ENCODE data around the gene ATP8B3. TPM values are rescaled to one million over a fixed set of nuclear protein-coding genes. Genes with fewer than 3 reads are reported as not detected.
A peak's percentile ranks its signal among the peaks of the same experiment; 100 is the strongest.

ATP8B3 gene
- total RNA-seq, 1 donor from 2014 or later, result 2.9 TPM

DNA sequence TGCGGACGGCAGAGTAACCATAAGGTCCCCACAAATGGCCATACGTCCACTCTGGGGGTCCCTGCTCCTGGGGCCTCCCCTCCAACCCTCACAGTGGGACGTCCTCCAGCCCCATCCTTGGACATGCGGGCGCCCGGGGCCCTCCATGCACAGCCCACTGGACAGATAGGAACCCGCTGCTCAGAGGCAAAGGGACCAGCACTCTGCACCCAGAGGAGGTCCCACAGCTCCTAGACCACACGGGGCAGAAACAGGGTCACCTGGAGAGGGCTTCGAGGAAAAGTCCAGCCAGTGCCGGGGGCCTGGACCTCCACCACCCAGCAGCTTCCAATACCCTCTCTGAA, 25.1 kb upstream of the ATP8B3 start:
- no peak for DNase-seq (ENCODE audit: low spot score)

DNA sequence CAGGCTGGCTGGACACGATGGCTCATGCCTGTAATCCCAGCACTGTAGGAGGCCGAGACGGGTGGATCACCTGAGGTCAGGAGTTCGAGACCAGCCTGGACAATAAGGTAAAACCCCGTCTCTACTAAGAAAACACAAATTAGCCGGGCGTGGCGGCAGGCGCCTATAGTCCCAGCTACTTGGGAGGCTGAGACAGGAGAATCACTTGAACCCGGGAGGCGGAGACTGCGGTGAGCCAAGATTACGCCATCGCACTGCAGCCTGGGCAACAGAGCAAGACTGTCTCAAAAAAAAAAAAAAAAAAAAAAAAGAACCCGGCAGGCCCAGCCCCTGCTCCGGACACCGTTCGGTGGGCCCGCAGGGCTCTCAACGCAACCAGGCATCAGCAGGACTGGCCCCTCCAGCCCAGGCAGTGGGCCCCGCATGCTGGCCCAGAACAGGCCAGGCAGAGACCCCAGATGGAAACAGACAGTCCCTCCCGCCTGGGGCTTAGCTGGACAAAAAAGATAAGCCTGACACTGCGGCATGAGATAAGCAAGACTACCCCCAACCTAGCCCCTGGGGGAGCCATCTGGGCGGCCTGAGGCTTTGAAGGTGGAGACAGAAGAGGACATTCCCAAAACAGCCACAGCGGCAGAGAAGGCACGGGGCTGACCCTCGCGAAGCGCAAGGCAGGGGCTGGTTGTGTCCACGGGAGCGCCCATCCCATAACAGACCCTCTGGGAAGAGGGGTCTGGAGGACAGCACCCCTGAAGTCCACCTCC, 24.6 kb upstream of the ATP8B3 start:
- DNase-seq (ENCODE audit: low spot score), result no peak

DNA sequence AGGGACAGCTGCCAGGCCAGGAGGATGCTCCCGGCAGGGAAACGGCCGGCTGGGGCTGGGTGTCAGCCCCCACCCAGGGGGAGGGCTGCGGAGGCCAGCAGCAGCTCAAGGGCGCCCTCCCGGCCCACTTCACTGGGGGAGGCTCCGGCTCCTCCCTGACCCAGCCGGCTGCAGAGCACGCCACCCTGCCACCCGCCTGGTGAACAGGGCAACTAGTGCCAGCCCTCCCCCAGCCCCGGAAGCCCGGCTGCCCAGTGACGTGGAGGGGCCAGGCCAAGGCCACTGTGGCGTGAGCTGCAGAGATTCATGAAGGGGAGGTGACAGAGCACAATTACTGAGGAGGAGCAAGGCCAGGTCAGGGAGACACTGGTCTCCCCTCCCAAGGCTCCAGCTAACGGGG, 21.5 kb upstream of the ATP8B3 start:
- no peak for DNase-seq (ENCODE audit: low spot score)

DNA sequence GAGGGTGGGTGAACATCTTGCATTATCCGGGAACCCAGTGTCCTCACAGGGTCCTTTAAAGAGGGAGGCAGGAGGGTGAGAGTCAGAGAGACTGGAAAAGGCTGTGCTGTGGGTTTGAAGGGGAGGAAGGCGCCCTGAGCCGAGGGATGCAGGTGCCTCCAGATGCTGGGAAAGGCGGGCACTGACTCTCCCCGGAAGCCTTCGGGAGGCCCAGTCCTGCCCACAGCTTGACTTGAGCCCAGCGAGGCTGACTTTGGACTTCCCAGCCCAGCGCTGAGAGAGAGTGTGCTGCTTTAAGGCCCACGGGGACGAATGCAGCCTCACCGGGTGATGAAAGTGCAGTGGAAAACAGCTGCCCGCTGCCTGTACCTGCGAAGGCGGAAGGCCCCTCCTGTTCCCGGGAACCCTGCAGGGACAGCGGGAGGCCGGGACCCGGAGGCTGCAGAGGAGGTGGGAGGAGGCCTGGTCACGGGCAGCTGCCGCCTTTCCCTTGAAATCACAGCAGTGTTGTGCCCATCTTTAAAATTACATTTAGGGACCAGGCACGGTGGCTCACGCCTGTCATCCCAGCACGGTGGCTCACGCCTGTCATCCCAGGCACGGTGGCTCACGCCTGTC, 20.1 kb upstream of the ATP8B3 start:
- no peak for DNase-seq (ENCODE audit: low spot score)

DNA sequence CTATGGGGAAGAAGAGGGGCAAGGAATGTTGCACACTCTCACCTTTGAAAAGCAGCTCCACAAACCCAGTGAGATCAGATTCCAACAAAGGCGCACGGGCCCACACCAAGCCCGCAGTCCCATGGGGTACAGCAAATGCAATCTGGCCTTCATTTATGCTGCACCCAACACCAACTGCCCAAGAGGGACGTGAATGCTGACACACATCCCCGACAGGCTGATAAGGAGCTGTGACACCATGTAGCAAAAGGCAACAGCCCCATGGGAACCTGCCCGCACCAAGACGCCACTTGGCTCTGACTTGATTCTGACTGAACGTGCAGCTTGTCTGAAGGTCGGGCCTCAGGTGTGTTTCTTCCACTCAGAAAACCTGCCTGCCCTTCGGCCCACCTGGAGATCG, 18.9 kb upstream of the ATP8B3 start:
- DNase-seq (ENCODE audit: low spot score), result no peak

DNA sequence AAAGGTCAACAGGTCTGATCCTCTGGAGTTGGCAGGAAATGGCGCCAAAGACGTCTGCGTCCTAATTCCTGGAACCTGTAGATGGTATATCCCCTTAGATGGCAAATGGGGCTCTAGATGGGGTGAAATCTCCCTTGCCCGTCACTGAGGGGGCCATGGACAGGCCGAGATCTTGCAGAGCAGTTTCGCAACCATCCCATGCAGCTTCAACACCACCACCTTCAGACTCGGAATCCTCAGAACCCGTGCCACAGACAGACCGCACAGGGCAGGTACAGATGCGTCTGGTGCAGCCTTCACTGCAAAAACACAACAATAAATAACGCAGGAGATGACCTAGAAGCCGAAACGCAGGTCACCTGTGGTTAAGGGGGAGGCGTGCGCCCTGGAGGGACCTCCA, 18.5 kb upstream of the ATP8B3 start:
- no peak for DNase-seq (ENCODE audit: low spot score)

DNA sequence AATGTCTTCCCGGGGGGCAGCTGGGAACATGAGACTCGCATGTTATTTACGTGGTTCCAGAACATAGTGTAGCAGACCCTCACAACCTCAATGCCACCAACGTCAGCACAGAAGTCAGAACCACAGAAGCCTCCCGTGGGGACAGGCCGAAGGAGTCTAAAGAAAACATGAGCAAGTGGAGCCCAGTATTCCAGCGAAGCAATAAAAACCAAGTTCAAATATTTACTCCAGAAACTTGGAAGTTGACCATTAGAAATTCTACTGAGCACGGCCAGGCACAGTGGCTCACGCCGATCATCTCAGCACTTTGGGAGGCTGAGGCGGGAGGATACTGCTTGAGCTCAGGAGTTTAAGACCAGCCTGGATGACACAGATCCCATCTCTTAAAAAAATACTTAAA, 17.9 kb upstream of the ATP8B3 start:
- no peak for DNase-seq (ENCODE audit: low spot score)

DNA sequence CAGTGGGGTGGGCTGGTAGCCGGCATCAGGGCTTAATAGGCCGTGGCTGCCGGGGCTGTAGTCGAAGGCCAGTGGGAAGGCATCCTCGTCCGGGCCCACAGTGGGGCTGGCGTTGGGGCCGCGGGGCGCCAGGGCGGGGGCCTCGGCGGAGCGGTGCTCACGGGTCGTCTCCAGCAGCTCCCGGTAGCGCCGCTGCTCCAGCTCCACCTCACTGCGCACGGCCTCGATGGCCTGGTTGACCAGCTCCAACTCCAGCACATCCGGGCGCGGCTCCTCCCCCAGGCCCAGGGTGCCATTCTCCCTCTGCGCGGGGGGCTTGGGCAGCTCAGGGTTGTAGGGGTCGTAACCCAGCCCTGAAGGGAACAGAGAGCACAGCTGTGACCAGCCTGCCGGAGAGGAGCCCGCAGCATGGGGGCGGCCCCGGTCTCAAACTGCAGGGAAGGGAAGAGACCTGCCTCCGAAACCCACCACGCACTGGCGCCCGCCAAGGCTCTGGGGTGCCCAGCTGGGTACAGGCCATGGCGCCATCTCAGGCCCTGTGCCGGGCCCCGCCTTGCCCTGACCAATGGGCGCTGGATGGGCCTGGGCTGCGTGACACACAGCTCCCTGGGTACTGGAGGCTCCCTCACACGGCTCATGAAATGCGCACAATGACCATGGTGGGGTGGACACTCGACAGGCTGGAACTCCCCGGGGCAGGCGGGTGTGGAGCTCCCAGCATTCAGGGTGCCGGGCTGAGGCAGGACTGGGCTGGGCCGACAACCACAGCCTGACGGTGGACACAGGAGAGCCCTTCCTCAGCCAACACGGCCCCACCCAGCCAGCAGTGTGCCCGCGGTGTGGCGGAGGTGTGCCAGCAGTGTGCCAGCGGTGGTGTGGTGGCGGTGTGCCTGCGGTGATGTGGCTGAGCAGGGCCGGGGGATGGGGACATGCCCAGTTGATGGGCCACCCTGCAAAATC, 16.5 kb upstream of the ATP8B3 start:
- no peak for DNase-seq (ENCODE audit: low spot score)

DNA sequence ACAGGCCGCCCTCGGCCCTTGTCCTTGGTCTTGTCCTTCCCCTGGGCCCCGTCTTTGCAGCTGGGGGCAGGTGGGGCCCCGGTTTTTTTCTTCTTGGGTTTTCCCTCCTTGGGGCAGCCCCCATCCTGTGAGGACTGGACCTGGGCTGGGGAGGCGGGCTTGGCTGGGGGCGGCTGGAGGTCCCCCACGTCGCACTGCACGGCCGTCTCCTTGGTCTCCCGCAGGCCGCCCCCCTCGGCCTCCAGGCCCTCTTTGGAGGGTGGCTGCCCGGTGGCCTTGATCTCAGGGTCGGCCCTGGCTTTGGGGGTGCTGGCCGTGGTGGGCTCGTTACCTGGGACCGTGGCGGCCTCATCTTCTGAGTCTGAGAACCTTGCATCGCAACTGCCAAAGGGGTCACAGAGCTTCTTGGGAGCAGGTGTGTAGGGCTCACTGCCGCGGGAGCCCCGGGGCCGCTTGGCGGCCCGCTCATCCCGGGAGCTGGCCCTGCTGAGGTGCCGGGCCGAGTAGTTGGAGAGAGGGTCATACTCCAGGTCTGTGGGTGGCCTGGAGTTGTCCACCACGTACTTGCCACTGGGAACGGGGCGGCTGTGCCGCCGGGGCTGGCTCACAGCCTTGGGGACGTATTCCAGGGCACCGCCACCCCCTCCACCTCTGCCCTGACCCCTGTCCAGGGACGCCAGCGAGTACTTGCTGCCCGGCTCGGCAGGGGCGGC, 15.6 kb upstream of the ATP8B3 start:
- no peak for DNase-seq (ENCODE audit: low spot score)

DNA sequence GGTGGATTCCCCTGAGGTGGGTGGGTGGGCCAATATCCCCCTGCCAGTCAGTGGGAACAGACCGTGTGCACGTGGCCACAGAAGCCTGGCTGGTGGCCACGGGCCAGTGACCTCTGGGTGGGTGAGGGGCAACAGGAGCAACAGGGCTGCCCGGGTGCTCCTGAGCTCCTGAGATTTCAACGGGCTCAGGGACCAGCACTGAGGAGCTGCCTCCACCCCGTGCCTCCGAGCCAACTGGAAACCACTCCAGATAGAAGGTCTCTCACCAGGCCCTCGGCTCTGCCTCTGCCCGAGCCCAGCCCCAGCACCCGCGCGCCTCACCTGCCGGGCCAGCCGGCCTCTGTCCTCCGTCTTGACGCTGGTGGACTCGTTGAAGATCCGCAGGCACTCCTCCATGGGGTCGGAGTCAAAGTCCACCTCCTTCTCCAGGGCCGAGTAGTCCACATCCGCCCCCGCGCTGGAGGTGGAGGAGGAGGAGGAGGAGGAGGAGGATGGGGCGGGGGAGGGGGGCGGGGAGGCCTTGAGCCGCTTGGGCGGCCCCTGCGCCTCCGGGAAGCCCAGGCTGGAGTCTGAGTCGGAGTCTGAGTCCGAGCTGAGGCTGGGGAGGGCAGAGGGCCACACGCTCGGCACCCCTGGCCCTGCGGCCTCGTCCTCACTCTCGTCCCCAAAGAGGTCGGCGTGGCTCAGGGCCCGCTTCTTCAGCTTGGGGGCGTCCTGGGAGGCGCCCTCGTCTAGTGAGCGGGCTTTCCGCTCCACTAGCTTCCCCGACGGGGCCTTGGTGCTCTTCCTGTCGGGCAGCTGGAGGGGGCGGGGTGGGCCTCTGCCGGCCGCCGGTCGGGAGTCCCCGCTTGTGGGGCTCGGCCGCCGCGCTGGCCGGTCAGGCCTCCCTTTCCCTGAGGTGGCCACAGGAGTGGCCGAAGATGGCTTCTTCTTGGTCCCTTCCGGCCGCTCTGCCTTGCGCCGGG, 14.8 kb upstream of the ATP8B3 start:
- DNase-seq (ENCODE audit: low spot score), result peak; percentile 49

DNA sequence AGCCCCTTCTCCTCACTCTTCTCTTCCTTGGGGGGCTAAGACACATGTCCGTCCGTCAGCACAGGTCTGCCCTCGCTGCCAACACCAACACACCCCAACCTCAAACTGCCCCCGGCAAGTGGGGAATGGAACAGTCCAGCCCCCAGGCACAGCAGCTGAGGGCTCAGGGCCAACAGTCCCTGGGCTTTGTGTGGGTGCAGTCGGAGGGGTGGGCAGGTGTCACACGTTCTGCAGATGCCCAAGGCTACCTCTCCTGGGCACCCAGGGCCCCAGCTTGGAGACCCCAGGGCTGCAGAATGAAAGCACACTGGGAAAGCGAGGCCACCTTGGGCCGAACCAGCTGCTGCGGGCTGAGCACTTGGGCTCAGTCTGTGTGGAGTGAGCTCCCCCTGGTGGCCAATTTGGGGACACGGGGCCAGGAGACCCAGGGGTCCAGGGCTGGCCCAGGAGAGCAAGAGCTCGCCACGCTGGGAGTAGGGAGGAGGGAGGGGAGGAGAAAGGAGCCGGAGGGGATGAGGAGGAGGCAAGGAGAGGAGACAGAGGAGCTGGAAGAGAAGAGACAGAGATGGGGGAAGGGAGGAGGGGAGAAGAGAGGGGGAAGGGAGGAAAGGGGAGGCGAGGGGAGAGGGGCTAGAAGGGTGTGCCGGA, 14.0 kb upstream of the ATP8B3 start:
- DNase-seq (ENCODE audit: low spot score), result peak; percentile 80

DNA sequence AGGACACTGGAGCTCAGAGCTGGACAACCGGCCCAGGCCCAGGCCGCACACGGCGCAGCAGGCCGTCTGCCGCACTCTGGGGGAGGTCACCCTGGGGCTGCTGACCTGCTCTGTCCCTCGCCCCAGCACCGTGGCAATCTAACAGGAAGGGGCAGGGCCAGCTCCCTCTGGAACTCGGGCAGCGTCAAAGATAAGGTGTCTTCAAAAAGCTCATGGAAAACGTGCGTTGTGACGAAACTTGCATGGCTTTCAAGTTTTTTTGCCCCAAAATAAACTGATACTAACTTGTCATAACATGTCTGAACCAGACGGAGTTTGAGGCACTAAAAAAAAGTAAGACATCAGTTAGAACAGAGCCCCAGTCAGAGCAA, 12.2 kb upstream of the ATP8B3 start:
- no peak for DNase-seq (ENCODE audit: low spot score)

DNA sequence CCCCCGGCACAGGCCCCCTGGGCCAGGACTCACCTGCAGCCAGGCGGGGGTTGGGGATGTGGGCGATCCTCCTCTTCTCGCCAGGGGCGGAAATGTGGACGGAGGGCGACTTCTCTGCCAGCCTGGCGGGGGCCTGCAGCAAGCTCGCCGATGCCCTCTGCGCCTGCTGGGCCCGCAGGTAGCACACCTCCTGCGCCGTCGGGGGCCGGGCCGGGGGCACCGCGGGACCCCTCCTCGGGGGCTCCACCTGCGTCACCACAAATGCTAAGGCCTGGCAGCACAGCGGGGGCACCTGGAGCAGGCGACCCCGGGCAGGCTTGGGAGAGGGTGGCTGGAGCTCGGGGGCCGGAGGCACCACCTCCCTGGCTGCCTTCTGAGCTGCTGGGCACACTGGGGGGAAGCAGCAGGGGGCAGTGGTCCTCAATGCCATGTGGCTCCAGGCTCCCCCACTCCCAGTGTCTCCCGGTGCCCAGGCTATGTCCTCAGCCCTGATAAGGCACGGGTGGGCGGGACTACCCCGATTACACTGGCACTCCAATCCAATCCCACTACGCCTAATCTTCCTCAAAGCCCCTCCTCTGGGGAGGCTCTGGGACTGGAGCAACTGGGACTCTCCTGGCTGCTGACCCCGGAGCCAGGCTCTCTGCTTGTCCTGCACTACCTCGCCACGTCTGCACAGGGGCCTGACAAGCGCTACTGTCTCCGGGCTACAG, 11.6 kb upstream of the ATP8B3 start:
- no peak for DNase-seq (ENCODE audit: low spot score)

DNA sequence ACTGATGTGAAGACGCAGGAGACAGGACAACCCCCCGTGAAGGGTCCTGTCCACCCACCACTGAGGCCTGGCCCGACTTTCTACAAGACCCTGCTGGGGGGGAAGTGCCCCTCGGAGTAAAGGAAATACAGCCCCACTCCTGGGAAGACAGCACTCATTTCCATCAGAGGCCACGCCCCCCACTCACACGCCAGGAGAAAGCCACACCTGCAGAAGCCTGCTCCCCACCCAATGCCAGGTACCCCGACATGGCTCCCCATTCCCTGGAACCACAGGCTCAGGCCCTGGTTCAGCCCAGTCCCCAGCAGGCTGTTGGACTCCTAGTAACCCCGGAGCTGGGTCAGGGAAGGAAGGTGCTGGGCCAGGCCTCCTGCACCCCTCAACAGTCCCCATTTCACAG, 10.9 kb upstream of the ATP8B3 start:
- DNase-seq (ENCODE audit: low spot score), result no peak

DNA sequence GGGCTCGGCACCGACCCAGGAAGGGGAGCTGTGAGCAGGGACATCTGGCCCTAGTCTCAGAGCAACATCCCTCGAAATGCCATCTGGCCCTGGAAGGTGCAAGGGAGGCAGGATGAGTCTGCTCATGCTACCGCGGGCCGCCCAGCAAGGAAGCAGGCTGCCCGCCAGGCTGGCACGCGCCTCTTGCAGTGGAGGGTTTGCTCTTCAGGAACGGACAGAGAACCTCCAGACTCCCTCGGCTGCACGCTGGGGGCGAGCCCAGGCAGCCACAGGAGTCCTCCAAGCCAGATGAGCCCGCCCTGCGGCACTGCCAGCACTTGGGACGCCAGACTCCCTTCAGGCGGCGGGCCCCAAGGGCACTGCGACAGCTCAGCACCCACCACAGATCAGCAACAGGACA, 10.1 kb upstream of the ATP8B3 start:
- DNase-seq (ENCODE audit: low spot score), result no peak

DNA sequence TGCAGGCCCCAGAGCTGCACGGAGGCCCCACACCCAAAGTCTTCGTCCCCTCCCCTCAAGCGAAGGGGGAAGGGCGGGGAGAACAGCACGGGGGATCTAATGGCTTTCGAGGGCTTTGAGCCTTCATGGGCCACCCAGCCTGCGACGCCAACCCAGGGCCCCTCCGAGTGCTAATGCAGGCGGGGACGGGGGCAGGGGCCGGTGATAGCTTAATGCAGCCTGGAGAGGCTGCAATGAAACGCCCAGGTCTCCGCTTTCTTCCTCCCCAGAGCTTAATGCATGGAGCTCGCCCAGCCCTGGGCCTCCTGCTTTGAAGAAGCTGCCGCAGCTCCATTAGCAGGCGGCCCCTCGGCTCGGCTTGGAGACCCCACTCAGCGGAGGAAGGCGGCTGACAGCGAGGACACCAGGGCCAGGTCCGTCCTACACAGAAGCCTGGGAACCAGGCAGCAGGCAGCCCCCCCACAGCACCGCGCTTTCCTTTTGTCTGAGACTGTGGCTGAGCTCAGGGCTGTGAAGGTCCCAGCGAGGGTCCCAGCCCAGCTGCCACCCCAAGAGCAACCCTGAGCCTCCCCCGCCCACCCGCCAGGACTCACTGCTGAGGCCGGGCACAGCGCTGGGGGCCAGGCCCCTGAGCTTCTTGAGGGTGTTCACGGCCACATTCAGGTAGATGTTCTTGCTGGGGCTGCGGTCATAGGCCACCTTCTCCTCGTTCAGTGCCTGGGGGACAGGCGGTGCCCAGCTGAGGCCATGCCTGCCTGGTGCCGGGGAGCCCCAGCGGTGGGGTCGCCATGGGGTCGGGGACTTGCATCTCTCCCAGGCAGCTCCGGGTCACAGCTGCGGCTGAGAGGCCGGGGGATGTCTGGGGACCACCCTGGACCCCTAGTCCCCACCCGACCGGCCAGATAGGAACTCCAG, 7.5 kb upstream of the ATP8B3 start:
- DNase-seq (ENCODE audit: low spot score), result no peak

DNA sequence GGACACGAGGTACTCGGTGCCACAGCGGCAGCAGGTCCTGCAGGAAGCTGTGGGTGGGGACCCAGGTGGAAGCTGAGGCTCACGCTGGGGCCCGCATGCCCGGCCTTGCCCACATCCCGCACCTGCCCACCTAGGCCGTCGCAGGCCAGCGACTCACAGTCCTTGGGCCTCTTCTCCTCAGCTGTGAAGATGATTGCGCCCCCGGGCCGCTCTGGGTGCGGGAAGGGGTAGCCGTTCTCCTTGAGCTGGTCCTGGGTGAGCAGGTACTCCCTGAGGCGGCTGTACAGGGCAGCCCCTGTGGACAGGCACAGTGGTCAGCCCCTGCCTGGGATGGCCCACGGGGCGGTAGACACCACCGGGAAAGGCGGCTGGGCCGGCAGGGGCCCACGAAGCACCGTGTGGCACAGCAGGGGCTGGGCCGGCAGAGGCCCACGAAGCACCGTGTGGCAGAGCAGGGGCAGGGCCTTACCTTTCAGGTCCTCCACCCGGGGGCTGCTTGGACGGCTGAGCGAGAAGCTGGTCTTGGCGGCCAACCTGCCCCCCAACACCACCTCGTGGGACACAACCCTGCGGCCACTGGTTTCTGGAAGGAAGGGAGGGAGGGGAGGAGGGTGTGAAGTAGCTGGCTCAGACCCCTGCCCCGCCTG, 6.6 kb upstream of the ATP8B3 start:
- DNase-seq (ENCODE audit: low spot score), result no peak

DNA sequence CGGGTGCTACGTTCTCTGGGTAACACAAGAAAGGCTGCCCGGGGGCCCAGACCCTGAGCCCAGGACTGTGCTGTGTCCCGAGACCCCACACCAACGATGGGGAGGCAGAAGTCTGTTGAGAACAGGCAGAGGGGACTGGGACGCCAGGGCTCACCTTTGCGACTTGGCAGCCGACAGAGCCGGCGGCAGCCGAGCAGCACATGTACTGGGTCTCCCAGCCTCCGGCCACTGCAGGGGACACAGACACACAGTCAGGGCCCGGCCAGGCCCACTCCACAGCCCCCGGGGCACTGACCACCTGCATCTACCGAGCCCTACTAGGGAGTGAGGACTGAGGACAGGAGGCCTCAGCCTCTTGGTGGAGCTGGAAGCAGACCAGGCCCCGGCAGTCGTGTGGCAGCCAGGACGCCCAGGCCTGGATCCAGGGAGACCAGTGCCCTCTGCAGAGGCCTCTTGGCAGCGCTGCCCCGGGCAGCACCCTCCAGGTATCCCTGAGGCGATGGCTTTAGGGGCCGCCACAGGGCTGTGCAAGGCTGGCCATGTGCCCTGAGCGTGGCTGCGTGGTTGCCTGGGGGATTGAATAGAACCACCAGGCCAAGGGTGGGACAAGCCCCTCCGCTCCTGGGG, 5.6 kb upstream of the ATP8B3 start:
- DNase-seq (ENCODE audit: low spot score), result no peak

Measured in mucosa of gallbladder (tissue), 1 donor.